NCI-H2171 treated with DMSO at 0.1 percent for 48 hours (cell line): ENCODE measurements around the gene GABRG3.
"Not testable (repeated sequence)": the region's sequence is repeated elsewhere in the genome, so short reads cannot be mapped to it uniquely, and the experiment has no call there.

Experiments used
- DNase-seq: peaks from one replicate; lab custom pipeline; 2025; lab: John Stamatoyannopoulos, UW

Gene GABRG3

GRCh38 chr15:27182561-27183110 is 211.7 kb downstream of the GABRG3 start:
- DNase-seq: no peak

DNA sequence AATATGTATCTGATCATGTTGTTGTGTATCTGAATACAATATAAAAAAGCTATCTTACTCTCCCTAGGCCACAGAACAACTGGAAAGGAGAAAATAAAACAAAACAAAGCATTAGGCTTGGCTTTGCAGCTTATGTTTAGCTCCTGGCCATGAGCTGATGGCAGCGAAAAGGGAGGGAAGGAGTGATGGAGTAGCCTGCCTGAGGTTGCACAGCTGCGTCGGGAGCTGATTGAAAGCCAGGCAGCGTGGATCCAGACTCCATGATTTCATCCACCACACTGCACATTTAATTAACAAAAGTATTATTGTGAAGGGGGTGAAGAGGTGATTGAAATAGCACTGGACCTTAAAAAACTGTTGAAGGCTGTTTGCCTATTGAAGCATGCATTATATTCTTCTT is 212.2 kb downstream of the GABRG3 start:
- no peak for DNase-seq

DNA sequence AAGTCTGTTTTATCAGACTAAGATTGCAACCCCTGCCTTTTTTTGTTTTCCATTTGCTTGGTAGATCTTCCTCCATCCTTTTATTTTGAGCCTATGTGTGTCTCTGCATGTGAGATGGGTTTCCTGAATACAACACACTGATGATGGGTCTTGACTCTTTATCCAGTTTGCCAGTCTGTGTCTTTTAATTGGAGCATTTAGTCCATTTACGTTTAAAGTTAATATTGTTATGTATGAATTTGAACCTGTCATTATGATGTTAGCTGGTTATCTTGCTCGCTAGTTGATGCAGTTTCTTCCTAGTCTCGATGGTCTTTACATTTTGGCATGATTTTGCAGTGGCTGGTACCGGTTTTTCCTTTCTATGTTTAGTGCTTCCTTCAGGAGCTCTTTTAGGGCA is 220.5 kb downstream of the GABRG3 start:
- DNase-seq: not testable (repeated sequence)

DNA sequence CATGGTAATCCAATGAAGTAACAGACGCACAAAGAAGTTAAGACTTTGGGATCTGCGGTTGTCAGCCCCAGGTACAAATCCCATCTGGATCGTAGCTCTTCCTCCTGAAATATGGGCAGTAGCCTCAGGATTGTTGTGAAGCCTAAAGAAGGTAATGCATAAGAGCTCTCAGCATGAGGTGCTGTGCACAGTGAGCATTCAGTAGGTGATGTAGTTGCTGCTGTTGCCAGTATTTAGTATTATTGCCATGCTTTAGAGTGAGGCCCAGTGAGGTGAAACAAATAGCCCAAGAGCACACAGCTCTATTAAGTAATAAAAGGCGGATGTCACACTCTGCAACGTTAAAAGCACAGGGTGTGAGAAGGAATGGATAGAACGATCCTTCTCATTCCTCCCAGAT is 225.7 kb downstream of the GABRG3 start:
- no peak for DNase-seq

DNA sequence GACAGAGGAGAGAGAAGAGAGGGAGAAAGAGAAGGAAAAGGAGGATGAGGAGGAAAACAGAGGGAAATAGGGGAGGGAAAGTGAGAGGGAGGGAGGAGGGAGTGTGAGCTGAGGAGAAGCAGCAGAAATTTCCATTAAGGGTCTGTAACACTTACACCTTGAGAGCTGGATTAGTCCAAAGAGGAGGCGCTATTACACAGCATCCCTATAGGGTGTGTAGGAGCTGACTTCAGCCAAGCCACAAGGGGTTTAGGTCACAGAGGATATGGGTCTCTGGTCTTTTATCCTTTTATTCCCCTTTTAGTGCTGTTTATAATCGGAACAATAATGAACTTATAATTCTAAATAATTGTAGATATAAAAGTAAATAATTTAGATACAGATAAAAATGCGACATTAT is 230.4 kb downstream of the GABRG3 start:
- DNase-seq: no peak

- no peak for DNase-seq
Measured at GRCh38 chr15:27210176-27210575, 239.2 kb downstream of the GABRG3 start.

DNA sequence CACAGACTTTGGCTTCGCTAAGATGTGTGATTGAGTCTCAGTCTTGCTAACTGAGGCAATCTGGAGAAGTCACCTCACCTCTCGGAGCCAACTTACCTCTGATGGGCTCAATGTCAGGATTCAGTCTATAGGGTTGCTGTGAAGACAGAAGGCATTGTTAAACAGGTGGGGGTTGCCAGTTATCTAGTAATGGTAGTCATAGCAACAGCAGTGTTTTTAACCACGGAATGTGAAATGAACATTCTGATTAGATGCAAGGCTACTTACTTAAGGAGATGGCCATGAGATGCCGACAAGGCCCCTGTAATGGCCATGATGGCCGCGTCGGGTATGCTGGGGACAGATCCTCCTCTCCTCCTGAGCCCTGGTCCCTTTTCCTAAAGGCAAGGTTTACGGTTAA is 243.1 kb downstream of the GABRG3 start:
- no peak for DNase-seq

DNA sequence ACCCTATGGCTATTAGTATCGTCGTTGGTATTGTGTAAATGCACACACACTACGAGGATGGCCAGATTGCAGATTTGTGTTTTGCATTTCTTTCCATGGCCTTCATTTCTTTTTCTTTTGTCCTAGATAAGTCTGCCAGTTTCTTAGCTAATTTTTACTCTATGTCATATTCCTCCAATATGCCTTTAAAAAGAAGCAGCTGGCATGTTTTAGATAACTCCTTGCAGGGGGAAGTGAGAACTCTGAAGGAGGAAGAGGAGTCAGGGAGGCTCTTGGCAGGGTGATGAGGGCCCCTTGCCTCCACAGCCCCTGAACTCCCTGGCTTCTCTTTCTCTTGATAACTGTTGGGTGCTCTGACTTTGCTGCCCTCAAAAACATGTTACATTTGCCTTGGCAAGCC is 244.0 kb downstream of the GABRG3 start:
- DNase-seq: no peak

- DNase-seq: no peak
Measured at GRCh38 chr15:27218426-27218825, 247.4 kb downstream of the GABRG3 start.

DNA sequence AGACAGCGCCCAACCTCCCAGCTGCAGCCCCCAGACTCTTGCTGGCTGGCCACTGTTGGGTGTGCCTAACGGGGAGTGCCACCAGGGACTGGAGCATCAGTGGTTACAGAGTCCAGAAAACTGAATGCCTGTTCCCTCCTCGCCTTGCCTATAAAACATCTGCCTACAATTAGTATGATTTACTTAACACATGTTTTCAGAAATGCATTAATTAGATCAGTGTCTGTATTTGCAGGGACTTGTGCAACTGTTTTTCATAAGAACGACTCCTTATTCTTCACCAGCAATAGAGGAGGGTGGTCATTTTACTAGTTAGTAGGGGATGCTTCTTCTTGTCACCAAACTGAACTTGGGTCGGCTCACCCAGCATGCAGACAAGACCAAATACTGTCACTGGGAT is 248.7 kb downstream of the GABRG3 start:
- DNase-seq: no peak

DNA sequence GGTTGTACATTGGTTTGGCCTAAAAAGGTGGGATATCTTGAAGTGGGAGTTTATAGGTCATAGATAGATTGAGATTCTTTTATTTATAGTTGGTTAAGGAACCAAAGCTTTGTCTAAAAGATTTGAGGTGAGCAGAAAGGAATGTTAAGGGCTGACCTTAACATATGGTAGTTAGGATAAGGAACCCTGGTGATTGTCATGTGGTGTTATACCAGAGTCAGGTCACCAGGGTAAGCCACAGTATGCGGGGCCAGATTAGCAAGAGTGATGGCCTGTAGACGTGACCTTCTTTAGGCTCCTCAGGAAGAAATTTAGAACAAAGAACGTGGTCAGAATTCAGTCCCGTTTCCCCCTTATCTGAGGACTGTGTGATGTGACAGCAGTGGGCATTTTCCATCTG is 249.2 kb downstream of the GABRG3 start:
- DNase-seq: no peak

- DNase-seq: no peak
Measured at GRCh38 chr15:27222479-27222878, 251.5 kb downstream of the GABRG3 start.

GRCh38 chr15:27223179-27223578 is 252.2 kb downstream of the GABRG3 start:
- no peak for DNase-seq

- DNase-seq: no peak
Measured at GRCh38 chr15:27231811-27232210, 260.8 kb downstream of the GABRG3 start.

DNA sequence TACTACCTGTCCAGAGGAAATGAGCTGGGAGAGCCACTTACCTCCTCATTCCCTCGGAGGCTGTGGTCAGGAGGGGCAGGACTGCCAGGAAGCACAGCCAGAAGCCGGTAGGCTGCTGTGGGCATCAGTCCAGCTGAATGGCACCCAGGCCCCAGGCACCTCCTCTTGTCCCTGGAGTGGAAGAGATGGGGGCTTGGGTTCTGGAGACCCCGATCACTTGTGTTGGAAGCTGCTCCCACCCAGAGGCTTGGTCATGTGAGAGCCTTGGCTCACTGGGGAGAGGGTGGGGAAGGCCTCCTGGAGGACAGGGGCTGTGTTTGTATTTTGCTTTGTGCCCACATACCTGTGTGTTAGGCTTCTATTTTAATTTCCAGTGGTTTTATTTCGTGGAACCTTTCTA is 261.9 kb downstream of the GABRG3 start:
- DNase-seq: no peak

GRCh38 chr15:27234593-27234992 is 263.6 kb downstream of the GABRG3 start:
- DNase-seq: peak; percentile 4

DNA sequence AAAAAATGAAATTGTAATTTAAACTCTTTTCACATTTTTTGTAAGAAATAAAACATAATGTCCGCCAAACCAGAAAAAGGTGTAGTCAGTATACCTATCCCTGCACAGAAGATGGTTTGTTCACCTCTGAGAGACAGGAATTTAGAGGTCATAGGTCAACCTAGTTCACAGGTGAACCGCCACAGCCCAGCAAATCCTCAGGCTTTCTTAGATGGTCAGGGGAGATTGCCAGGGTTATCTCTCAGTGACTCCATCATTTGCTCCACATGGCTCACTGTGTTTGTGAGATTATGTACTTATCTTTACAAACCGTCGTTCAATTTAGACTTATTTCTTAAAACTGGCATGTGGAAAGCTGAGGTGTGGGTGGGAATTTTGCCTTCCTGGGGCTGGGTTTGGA is 264.2 kb downstream of the GABRG3 start:
- DNase-seq: no peak

- no peak for DNase-seq
Measured at GRCh38 chr15:27235681-27236080, 264.7 kb downstream of the GABRG3 start.

DNA sequence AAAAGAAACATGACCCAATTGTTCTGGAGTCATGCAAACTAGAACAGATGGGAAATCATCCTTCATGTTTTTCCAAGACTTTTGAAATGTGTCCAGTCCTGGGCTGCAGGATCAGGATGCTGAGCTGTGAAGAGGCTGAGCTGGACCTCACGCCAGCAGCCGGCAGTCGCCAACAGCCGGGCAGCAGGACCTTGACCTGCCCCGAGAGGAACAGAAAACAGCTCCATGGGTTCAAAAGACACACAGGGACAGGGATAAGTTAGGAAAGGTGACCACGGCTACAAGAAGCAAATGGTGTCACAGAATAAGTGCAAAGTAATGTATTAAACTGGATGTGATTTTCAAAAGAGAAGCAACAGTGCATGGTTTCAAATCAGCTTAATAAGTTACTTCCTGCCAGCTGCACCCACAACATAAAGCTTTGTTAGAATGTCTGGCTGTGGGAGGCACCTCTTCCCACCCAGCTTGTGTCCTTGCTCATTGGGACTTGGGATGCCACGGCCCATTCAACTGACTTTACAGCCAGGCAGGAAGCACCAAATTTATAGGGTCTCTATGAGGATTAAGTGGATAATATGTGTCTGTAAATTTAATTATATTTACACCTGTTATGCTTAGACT is 266.4 kb downstream of the GABRG3 start:
- DNase-seq: no peak

GRCh38 chr15:27238209-27238608 is 267.2 kb downstream of the GABRG3 start:
- DNase-seq: no peak

DNA sequence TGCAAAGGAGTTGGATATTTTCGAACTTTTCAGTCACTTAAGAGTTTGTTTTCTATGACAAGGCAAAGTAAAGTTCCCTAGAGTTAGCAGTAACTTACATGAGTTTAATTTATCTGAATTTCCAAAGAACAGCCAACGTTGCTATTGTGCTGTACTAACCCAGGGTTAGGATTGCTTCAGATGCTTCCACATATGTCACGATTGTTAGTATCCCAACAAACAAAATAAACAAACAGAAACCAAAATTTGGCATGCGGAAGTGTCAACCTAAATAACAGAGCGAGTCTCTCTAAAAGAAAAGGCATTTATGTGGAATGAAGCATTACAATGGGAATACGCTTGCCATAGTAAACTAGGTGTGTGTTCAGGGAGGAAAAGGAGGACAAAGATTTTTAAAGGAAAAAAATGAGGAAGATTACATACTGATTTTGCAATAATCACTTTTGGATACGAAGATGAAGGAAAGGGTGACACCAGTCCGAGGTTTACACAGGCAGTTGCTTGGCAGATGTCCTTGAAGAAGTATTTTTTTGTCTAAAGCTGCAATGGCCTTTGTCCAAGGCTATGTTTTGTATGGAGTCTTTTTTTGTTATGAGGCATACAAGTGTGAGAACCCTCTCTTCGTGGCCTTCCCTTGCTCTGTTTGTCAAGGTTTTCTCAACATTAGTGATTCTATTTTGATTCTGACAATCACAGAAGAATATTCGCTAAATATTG is 267.9 kb downstream of the GABRG3 start:
- no peak for DNase-seq

GRCh38 chr15:27241943-27242342 is 271.0 kb downstream of the GABRG3 start:
- no peak for DNase-seq

- DNase-seq: no peak
Measured at GRCh38 chr15:27244047-27244446, 273.1 kb downstream of the GABRG3 start.

- DNase-seq: no peak
Measured at GRCh38 chr15:27248251-27248650, 277.3 kb downstream of the GABRG3 start.
